Stomach smooth muscle (tissue), 2 donors: ENCODE data around the gene RNLS.

ENCODE experiments used
- H3K27ac ChIP-seq: one replicate; pipeline ENCODE4 v1.7.0; 2013; ENCODE audit warnings: mild to moderate bottlenecking, low read length, inconsistent platforms
- H3K27me3 ChIP-seq, 2 donors: one replicate each; pipeline ENCODE4 v1.7.0; 2013; ENCODE audit warnings: low read length in 2 of 2; ENCODE audit not compliant: insufficient read depth in 2 of 2, control insufficient read depth in 1 of 2
- H3K36me3 ChIP-seq, 2 donors: one replicate each; pipeline ENCODE4 v1.7.0; 2013; ENCODE audit warnings: low read length in 2 of 2; ENCODE audit not compliant: control insufficient read depth in 2 of 2, insufficient read depth in 2 of 2
- H3K4me1 ChIP-seq: one replicate; pipeline ENCODE4 v1.7.0; 2013; ENCODE audit warnings: low read length; ENCODE audit not compliant: control insufficient read depth, insufficient read depth
- H3K4me3 ChIP-seq, 2 donors: one replicate each; pipeline ENCODE4 v1.7.0; 2013; ENCODE audit warnings: low read length in 2 of 2
- H3K9ac ChIP-seq, 2 donors: one replicate each; pipeline ENCODE4 v1.7.0; 2013; ENCODE audit warnings: low read length in 2 of 2, mild to moderate bottlenecking in 1 of 2
- H3K9me3 ChIP-seq, 2 donors: one replicate each; pipeline ENCODE4 v1.7.0; 2013; ENCODE audit warnings: low read length in 2 of 2; ENCODE audit not compliant: control insufficient read depth in 2 of 2
- donor health status: healthy.
- donor health status: Pancreatic carcinoma.

Gene RNLS

GRCh38 chr10:88459530-88459929, 123.6 kb downstream of the RNLS start:
- Histone ChIP-seq H3K4me1 (no peaks in the 10 kb centered on the region), H3K9me3 (no peaks in the 10 kb centered on the region), H3K27ac (no peak overlapping the region), H3K36me3 (no peaks in the 10 kb centered on the region), H3K4me3 (no peak overlapping the region), H3K27me3 (no peaks in the 10 kb centered on the region), H3K9ac (no peak overlapping the region)

GRCh38 chr10:88458209-88458608, 124.9 kb downstream of the RNLS start:
- Histone ChIP-seq H3K27ac (no peak overlapping the region), H3K36me3 (no peaks in the 10 kb centered on the region), H3K4me1 (no peaks in the 10 kb centered on the region), H3K9ac (no peak overlapping the region), H3K4me3 (no peak overlapping the region), H3K9me3 (no peaks in the 10 kb centered on the region), H3K27me3 (no peaks in the 10 kb centered on the region)

DNA sequence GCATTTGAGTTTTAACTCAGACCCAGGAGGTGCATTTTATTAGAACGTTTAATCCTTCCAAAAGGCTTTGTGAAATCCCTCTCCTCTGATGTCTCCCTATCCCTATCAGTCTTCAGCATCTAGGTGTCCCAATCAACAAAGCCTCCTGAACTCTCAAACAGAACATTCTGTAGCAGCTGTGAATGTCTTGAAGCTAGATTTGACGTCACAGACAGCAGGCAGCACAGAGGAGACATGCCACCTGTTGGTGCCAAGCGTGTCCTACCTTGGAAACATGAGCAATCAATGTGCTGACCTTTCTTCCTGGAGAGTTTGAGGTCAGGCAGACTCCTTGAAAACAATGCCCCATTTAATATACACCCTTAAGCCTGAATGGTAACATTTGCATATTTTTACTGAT, 125.5 kb downstream of the RNLS start:
- H3K36me3 ChIP-seq, result no peaks in the 10 kb centered on the region
- no peak overlapping the region for H3K9ac ChIP-seq
- H3K27ac ChIP-seq, result no peak overlapping the region
- no peaks in the 10 kb centered on the region for H3K27me3 ChIP-seq
- no peak overlapping the region for H3K4me3 ChIP-seq
- no peaks in the 10 kb centered on the region for H3K9me3 ChIP-seq
- H3K4me1 ChIP-seq, result no peaks in the 10 kb centered on the region

- Histone ChIP-seq H3K9me3 (no peaks in the 10 kb centered on the region), H3K4me1 (no peaks in the 10 kb centered on the region), H3K4me3 (no peak overlapping the region), H3K27me3 (no peaks in the 10 kb centered on the region), H3K9ac (no peak overlapping the region), H3K27ac (no peak overlapping the region), H3K36me3 (no peaks in the 10 kb centered on the region)
Observed at GRCh38 chr10:88456730-88457129, 126.4 kb downstream of the RNLS start.

DNA sequence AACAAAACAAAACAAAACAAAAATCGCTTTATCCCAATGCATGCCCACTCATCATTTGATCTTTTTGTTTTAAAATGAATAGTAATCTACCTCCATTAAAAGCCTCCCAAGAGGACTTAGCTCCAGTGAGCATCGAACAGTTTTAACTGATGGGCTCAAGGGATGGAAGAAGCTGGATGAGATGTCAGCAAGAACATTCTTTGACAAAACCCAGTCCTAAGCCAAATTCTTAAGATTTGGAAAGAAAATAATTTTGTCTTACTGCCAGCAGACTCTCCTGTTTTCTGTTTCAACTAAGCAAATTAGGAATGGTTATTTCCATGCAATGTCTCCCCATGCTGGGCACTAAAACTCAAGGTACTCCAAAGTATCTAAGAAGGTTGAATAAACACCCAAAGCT, 127.3 kb downstream of the RNLS start:
- Histone ChIP-seq H3K4me1 (no peaks in the 10 kb centered on the region), H3K9me3 (no peaks in the 10 kb centered on the region), H3K27ac (no peak overlapping the region), H3K36me3 (no peaks in the 10 kb centered on the region), H3K9ac (no peak overlapping the region), H3K27me3 (no peaks in the 10 kb centered on the region), H3K4me3 (no peak overlapping the region)

- Histone ChIP-seq H3K4me1 (no peaks in the 10 kb centered on the region), H3K27ac (no peak overlapping the region), H3K9ac (no peak overlapping the region), H3K4me3 (no peak overlapping the region), H3K27me3 (no peaks in the 10 kb centered on the region), H3K9me3 (no peaks in the 10 kb centered on the region), H3K36me3 (no peaks in the 10 kb centered on the region)
Observed at GRCh38 chr10:88450201-88450600, 132.9 kb downstream of the RNLS start.

DNA sequence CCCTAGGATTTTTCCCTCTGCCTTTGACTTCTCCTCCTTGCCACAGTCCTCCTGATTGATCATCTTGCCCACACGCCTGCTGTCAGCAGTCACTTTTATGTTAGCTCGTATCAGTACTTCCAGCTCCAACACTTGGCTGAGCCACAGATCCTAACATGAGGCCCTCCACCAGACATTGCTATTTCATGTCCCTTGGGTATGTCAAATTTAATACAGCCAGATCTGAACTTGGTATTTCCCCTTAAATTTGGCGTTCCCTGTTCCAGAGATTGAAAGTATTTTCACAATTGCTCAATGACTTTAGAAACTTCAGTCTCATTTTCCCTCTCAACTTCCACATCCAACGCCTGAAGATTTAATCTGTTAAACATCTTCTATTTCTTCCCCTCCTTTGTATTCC, 140.4 kb downstream of the RNLS start:
- H3K27me3 ChIP-seq, result no peaks in the 10 kb centered on the region
- H3K27ac ChIP-seq, result no peak overlapping the region
- H3K9ac ChIP-seq, result no peak overlapping the region
- H3K9me3 ChIP-seq, result no peaks in the 10 kb centered on the region
- no peaks in the 10 kb centered on the region for H3K4me1 ChIP-seq
- no peaks in the 10 kb centered on the region for H3K36me3 ChIP-seq
- no peak overlapping the region for H3K4me3 ChIP-seq

GRCh38 chr10:88440541-88440940, 142.6 kb downstream of the RNLS start:
- Histone ChIP-seq H3K9ac (no peak overlapping the region), H3K4me3 (no peak overlapping the region), H3K4me1 (no peaks in the 10 kb centered on the region), H3K27me3 (no peaks in the 10 kb centered on the region), H3K9me3 (no peaks in the 10 kb centered on the region), H3K27ac (no peak overlapping the region), H3K36me3 (no peaks in the 10 kb centered on the region)

DNA sequence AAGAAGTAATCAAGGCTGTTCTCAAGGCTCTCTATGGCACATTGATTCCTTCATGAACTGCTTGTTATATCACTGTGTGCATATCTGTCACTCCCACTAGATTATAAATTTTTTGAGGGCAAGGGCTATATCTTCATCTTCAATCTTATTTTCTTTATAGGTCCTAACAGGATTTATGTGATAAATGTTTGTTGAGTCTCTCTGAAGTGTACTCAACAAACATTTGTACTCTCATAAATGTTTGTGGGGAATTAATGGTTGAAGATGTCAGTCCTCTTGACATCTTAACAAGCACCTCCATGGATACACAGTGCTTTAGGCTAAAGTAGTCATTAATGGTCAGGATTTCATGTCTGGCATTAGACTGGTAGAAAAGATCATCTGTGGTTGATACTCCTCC, 143.2 kb downstream of the RNLS start:
- H3K9me3 ChIP-seq, result no peaks in the 10 kb centered on the region
- H3K4me3 ChIP-seq, result no peak overlapping the region
- H3K27me3 ChIP-seq, result no peaks in the 10 kb centered on the region
- no peaks in the 10 kb centered on the region for H3K36me3 ChIP-seq
- H3K27ac ChIP-seq, result no peak overlapping the region
- H3K9ac ChIP-seq, result no peak overlapping the region
- no peaks in the 10 kb centered on the region for H3K4me1 ChIP-seq

- H3K9ac ChIP-seq, result no peak overlapping the region
- no peaks in the 10 kb centered on the region for H3K27me3 ChIP-seq
- H3K4me3 ChIP-seq, result no peak overlapping the region
Observed at GRCh38 chr10:88437411-88437810, 145.7 kb downstream of the RNLS start.

DNA sequence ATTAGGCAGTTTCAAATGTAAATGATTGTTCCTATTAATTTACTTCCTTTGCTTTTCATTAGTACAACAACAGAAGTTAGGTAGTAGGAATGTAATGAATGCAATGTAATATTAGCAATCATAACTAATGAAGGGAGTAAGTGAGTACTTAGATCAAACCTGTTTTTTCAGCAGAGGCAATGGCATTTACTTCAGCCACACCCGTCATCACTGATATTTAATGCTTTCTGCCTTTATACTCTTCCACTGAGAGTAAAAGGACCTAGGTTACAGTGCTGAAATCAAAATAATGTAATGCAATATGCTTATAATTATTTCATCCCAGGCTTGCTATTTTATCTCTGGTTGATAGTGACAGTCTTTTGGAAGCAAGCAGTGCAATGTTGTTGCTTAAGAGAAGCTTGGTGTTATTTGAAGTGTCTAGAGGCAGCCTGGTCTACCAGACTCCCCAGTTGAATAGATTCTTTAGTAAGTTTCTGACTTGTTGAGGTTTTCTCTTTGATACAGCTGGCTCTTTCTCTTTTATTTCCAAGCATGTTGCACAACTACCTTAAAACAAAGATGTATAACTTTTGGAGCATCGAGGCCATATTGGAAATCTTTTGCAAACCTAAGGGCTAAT, 149.4 kb downstream of the RNLS start:
- Histone ChIP-seq H3K27ac (no peak overlapping the region), H3K9me3 (no peaks in the 10 kb centered on the region), H3K27me3 (no peaks in the 10 kb centered on the region), H3K4me3 (no peak overlapping the region), H3K36me3 (no peaks in the 10 kb centered on the region), H3K4me1 (no peaks in the 10 kb centered on the region), H3K9ac (no peak overlapping the region)

More at GRCh38 chr10:88437411-88437810, 145.7 kb downstream of the RNLS start:
- Histone ChIP-seq H3K36me3 (no peaks in the 10 kb centered on the region), H3K9me3 (no peaks in the 10 kb centered on the region), H3K4me1 (no peaks in the 10 kb centered on the region), H3K27ac (no peak overlapping the region)
